Measurements from ENCODE around the gene BCL11A.

BCL11A gene

DNA sequence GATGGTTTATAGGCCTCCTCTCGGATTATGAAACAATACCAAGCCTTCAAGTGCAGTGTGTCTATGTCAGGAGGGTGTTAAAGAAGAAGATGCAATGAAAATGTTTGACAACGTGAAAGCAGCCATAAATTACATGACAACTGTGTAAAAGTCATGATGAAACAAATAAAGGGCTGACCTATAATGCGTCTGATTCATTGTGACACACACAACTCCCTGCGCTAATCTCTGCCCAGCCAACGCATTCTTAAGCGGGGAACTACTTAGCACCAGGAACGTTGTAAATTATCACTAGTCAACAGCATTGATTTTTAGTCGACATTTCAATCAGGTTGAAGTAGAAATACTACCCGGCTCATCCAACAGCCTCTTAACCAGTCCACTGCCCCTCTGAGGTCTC is 26.8 kb downstream of the BCL11A start:
- ATAC-seq = no peak

GRCh38 chr2:60525899-60526298 is 27.6 kb downstream of the BCL11A start:
- no peak for ATAC-seq
- no peak for TF ChIP-seq OSR1 (CRISPR knock-in tag; IDR thresholded peaks at IDR 0.05)
- TF ChIP-seq, protein P1, sequence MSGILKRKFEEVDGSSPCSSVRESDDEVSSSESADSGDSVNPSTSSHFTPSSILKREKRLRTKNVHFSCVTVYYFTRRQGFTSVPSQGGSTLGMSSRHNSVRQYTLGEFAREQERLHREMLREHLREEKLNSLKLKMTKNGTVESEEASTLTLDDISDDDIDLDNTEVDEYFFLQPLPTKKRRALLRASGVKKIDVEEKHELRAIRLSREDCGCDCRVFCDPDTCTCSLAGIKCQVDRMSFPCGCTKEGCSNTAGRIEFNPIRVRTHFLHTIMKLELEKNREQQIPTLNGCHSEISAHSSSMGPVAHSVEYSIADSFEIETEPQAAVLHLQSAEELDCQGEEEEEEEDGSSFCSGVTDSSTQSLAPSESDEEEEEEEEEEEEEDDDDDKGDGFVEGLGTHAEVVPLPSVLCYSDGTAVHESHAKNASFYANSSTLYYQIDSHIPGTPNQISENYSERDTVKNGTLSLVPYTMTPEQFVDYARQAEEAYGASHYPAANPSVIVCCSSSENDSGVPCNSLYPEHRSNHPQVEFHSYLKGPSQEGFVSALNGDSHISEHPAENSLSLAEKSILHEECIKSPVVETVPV (CRISPR knock-in tag; IDR thresholded peaks at IDR 0.05) = no peak
- no peak for TF ChIP-seq TOX (CRISPR knock-in tag; IDR thresholded peaks at IDR 0.05; ENCODE audit: borderline replicate concordance)
- no peak for TF ChIP-seq ZNF565 (CRISPR knock-in tag; conservative IDR thresholded peaks at IDR 0.05; ENCODE audit: low read depth)
- no peak for TF ChIP-seq ZC3H10 (CRISPR knock-in tag; IDR thresholded peaks at IDR 0.05)
- TF ChIP-seq RARB (CRISPR knock-in tag; IDR thresholded peaks at IDR 0.05) = no peak
- TF ChIP-seq, protein P2, sequence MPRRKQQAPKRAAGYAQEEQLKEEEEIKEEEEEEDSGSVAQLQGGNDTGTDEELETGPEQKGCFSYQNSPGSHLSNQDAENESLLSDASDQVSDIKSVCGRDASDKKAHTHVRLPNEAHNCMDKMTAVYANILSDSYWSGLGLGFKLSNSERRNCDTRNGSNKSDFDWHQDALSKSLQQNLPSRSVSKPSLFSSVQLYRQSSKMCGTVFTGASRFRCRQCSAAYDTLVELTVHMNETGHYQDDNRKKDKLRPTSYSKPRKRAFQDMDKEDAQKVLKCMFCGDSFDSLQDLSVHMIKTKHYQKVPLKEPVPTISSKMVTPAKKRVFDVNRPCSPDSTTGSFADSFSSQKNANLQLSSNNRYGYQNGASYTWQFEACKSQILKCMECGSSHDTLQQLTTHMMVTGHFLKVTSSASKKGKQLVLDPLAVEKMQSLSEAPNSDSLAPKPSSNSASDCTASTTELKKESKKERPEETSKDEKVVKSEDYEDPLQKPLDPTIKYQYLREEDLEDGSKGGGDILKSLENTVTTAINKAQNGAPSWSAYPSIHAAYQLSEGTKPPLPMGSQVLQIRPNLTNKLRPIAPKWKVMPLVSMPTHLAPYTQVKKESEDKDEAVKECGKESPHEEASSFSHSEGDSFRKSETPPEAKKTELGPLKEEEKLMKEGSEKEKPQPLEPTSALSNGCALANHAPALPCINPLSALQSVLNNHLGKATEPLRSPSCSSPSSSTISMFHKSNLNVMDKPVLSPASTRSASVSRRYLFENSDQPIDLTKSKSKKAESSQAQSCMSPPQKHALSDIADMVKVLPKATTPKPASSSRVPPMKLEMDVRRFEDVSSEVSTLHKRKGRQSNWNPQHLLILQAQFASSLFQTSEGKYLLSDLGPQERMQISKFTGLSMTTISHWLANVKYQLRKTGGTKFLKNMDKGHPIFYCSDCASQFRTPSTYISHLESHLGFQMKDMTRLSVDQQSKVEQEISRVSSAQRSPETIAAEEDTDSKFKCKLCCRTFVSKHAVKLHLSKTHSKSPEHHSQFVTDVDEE (CRISPR knock-in tag; IDR thresholded peaks at IDR 0.05) = no peak
- TF ChIP-seq ZFP3 (CRISPR knock-in tag; IDR thresholded peaks at IDR 0.05) = no peak
- no peak for TF ChIP-seq CREB5 (CRISPR knock-in tag; IDR thresholded peaks at IDR 0.05; ENCODE audit: low read depth)
- no peak for TF ChIP-seq GLIS3 (CRISPR knock-in tag; IDR thresholded peaks at IDR 0.05)

More for the DNA sequence above, 26.8 kb downstream of the BCL11A start:
- TF ChIP-seq ZFP3 (CRISPR knock-in tag; IDR thresholded peaks at IDR 0.05) (no peak), ZFP30 (CRISPR knock-in tag; IDR thresholded peaks at IDR 0.05) (no peak), ZNF8 (CRISPR knock-in tag; IDR thresholded peaks at IDR 0.05) (no peak), PPARA (CRISPR knock-in tag; IDR thresholded peaks at IDR 0.05; ENCODE audit: borderline replicate concordance) (no peak), OSR1 (CRISPR knock-in tag; IDR thresholded peaks at IDR 0.05) (no peak), ZNF70 (CRISPR knock-in tag; IDR thresholded peaks at IDR 0.05) (no peak), TCF4 (CRISPR knock-in tag; IDR thresholded peaks at IDR 0.05; ENCODE audit: borderline replicate concordance) (no peak), ZC3H10 (CRISPR knock-in tag; IDR thresholded peaks at IDR 0.05) (no peak), ARNTL (CRISPR knock-in tag; IDR thresholded peaks at IDR 0.05; ENCODE audit: borderline replicate concordance, low read depth) (no peak), ESRRG (CRISPR knock-in tag; IDR thresholded peaks at IDR 0.05) (no peak), ISL1 (CRISPR knock-in tag; IDR thresholded peaks at IDR 0.05) (no peak), SNAI2 (CRISPR knock-in tag; IDR thresholded peaks at IDR 0.05) (no peak)
- TF ChIP-seq, protein P1 (CRISPR knock-in tag; IDR thresholded peaks at IDR 0.05) = no peak
- TF ChIP-seq, protein P3, sequence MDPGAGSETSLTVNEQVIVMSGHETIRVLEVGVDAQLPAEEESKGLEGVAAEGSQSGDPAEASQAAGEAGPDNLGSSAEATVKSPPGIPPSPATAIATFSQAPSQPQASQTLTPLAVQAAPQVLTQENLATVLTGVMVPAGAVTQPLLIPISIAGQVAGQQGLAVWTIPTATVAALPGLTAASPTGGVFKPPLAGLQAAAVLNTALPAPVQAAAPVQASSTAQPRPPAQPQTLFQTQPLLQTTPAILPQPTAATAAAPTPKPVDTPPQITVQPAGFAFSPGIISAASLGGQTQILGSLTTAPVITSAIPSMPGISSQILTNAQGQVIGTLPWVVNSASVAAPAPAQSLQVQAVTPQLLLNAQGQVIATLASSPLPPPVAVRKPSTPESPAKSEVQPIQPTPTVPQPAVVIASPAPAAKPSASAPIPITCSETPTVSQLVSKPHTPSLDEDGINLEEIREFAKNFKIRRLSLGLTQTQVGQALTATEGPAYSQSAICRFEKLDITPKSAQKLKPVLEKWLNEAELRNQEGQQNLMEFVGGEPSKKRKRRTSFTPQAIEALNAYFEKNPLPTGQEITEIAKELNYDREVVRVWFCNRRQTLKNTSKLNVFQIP (CRISPR knock-in tag; IDR thresholded peaks at IDR 0.05; ENCODE audit: borderline replicate concordance, low read depth) = no peak
- TF ChIP-seq, protein P2 (CRISPR knock-in tag; IDR thresholded peaks at IDR 0.05) = no peak

Measured in SK-N-SH treated with all-trans-retinoic acid at 6 μM for 48 hours (cell line).